ENCODE data around the gene FRS3.

FRS3 gene

DNA sequence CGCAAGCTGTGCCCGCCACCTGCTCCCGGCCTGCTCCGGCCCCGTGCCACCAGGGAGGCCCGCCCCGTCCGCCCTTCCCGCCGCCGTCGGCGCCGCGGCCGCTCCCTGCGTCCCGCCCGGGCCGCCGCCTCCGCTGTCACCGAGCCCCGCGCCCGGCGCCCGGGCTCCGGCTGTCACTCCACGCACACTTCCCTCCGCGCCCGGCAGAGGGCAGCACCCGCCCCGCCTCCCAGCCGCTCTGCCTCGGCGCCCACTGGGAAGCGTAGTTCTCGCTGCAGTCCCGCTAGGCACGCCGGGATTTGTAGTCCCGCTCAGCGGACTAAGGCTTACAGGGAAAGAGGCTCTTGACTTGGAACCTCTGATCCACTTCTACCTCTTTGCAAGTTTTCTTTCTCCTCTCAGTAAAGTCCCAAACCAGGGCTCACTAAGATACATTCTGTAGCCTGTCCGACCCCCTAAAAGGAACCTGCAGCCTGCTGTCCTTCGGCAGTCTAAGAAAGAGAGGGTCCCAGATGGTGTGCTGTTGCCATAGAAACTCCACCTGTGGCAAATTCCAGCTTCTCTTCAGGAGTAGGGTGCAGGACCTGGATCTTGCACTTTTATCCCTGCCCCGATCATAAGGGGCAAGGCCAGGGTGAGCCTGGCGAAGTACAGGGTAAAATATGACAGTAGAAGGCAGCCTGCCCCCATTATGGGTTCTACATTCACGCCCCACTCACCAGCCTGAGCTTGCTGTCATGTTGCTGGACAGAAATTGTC lies 44.1 kb downstream of the FRS3 start, which contains the start of gene TFEB:
Gene TFEB, minus strand, starts transcription at position 182 of the 759 bp plus-strand sequence. CDS start 44,395 bp downstream, outside the sequence.
- TF ChIP-seq FOXP2 (optimal IDR thresholded peaks at IDR 0.05; ENCODE audit: borderline replicate concordance, extremely low read depth, extremely low read length, insufficient read depth) = peak; percentile 90
- no peak for TF ChIP-seq POLR2AphosphoS5 (IDR thresholded peaks at IDR 0.05; ENCODE audit: low read depth, low read length)
- TF ChIP-seq SIN3A (IDR thresholded peaks at IDR 0.05; ENCODE audit: borderline replicate concordance, insufficient read depth, low read length) = peak; percentile 43; the same call in 1 of the 2 replicates

DNA sequence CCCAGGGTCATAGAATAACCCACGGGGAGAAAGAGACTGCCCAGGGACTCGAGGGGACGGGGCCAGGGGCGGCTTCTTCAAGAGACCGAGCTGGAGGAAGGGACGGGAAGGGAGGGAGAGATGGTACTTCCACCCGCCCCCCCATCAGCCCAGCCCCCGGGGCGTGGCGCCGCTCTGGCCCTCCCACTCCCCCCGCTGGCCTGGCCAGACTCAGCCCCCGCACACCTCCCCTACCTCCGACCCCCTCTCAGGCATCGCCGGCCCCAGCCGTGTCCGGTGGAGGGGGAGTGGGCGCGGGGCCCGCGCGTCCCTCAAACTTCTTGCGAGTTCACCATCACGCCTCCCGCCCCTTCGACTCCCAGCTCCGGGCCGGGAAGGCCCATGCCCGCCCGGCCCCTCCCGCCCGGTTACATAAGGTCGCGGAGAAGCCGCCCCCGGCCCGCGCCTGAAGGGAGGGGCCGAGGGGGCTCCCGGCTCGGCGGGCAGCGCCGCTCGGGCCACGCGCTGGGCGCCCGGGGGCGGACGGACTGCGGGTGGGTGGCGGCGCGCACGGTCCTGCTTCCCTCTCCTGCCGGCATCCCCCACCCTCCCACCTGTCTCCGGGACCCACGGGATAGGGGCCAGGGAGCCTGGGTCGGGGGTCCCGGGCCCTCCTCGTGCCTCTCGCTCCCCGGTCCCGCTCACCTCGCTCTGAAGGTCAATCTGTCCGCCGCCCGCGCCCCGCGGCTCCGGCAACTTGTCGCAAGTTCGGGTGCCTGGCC lies 44.9 kb downstream of the FRS3 start:
- 0 out of 2 replicates have a peak, but pooled peaks have one; percentile 18 for TF ChIP-seq SIN3A (IDR thresholded peaks at IDR 0.05; ENCODE audit: borderline replicate concordance, insufficient read depth, low read length)
- TF ChIP-seq TAF1 (IDR thresholded peaks at IDR 0.05; ENCODE audit: borderline replicate concordance, insufficient read depth, low read length) = no peak

DNA sequence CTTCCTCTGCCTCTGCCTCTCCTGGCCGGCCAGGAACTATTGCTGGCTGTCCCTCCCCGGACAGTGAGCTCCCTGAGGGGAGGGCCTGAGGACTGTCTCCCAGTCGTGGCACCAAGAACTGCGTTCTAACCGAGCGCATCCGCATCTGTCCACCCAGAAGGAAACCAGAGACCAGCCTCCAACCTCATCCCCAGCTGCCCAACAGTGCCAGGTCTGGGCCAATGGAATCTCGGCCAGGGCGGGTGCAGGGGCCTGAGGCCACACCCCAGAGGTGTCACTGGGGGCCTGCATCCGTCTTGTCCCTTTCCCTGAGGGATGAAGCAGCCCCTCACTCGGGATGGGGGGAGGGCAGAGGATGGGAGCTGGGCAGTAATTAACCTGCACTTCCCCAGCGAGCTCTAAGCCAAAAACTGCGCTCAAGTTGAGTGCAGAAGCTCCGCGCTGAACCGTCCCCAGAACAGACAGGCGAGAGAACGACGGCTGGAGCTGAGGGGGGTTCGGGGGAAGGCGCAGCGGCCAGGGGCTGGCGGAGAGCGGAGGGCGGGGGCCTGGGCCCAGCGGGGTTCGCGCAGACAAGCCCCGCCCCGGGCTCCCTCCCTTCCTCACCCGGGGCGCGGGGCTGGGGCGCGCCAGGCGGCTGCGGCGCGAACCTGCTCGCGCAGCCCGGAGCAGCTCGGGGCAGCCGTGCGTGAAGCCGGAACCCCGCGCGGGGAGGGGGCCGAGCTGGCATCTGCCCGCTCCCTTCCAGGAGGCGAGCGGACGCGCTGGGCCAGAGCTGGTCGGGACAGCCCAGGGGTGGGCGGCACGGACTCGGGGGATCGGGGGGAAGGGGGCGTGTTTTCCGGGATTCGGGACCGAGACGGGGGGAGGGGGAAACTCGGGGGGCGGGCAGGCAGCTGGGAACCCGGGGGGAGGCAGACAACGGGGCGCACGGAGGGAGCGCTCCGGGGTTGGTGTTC lies 45.7 kb downstream of the FRS3 start:
- no peak for TF ChIP-seq SIN3A (IDR thresholded peaks at IDR 0.05; ENCODE audit: borderline replicate concordance, insufficient read depth, low read length)
- no peak for TF ChIP-seq FOXP2 (optimal IDR thresholded peaks at IDR 0.05; ENCODE audit: borderline replicate concordance, extremely low read depth, extremely low read length, insufficient read depth)
- TF ChIP-seq, protein P1, sequence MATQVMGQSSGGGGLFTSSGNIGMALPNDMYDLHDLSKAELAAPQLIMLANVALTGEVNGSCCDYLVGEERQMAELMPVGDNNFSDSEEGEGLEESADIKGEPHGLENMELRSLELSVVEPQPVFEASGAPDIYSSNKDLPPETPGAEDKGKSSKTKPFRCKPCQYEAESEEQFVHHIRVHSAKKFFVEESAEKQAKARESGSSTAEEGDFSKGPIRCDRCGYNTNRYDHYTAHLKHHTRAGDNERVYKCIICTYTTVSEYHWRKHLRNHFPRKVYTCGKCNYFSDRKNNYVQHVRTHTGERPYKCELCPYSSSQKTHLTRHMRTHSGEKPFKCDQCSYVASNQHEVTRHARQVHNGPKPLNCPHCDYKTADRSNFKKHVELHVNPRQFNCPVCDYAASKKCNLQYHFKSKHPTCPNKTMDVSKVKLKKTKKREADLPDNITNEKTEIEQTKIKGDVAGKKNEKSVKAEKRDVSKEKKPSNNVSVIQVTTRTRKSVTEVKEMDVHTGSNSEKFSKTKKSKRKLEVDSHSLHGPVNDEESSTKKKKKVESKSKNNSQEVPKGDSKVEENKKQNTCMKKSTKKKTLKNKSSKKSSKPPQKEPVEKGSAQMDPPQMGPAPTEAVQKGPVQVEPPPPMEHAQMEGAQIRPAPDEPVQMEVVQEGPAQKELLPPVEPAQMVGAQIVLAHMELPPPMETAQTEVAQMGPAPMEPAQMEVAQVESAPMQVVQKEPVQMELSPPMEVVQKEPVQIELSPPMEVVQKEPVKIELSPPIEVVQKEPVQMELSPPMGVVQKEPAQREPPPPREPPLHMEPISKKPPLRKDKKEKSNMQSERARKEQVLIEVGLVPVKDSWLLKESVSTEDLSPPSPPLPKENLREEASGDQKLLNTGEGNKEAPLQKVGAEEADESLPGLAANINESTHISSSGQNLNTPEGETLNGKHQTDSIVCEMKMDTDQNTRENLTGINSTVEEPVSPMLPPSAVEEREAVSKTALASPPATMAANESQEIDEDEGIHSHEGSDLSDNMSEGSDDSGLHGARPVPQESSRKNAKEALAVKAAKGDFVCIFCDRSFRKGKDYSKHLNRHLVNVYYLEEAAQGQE (IDR thresholded peaks at IDR 0.05; ENCODE audit: insufficient read depth in 1 of 2, low read depth in 2 of 2, low read length in 2 of 2) = no peak
- TF ChIP-seq POLR2AphosphoS5 (IDR thresholded peaks at IDR 0.05; ENCODE audit: low read depth, low read length) = no peak
- no peak for TF ChIP-seq TAF1 (IDR thresholded peaks at IDR 0.05; ENCODE audit: borderline replicate concordance, insufficient read depth, low read length)

DNA sequence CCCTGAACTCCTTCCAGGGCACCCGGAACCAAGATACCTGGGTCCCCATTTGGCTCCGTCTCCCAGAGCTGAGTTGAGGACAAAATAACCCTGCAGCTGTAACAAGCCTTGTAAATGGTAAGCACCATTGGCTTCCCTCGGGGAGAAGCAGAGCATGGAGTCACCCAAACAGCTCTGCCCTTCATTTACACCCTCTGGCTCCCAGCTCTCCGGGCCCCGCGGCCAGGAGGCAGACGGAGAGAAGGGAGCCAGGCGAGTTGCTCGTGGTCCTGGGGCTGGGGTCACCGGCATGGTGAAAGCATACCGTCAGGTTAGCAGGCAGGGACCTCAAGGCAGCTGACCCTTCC lies 46.4 kb downstream of the FRS3 start:
- TF ChIP-seq TAF1 (IDR thresholded peaks at IDR 0.05; ENCODE audit: borderline replicate concordance, insufficient read depth, low read length) (no peak), SIN3A (IDR thresholded peaks at IDR 0.05; ENCODE audit: borderline replicate concordance, insufficient read depth, low read length) (no peak), FOXP2 (optimal IDR thresholded peaks at IDR 0.05; ENCODE audit: borderline replicate concordance, extremely low read depth, extremely low read length, insufficient read depth) (no peak), POLR2AphosphoS5 (IDR thresholded peaks at IDR 0.05; ENCODE audit: low read depth, low read length) (no peak)
- TF ChIP-seq, protein P1 (IDR thresholded peaks at IDR 0.05; ENCODE audit: insufficient read depth in 1 of 2, low read depth in 2 of 2, low read length in 2 of 2) = no peak

DNA sequence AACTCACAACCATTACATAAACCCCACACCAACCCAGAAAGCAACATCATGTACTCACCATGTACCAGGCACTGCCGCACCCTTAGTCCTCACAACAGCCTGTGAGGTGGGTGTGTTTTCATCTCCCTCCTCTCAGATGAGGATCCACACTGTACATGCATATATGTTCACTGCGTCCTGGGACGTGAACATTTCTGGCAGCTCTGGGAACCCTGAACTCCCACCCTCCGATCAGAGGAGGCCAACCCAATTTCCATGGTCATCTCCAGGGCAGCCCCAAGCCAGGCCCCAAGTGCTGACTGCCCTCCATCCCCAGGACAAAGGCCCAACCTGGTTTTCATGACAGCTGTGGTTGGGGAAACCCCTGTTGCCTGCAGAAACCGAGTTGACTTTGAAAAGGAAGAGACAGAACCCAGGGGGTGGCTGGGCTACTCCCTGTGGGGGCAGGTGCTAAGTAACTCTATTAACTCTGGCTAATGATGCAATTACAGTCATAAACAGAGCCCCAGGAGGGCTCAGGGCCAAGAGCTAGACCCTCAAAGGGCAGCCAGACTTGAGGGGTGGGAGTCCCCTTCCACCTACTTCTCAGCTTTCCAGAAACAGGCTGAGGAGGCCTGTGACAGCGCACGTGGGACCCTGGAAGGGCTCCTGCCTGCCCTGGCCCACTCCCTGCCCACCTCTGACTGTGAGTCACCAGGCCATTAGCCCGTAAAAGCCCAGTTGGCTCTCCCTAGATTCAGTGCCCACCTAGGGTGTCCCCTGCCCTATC lies 46.9 kb downstream of the FRS3 start:
- TF ChIP-seq, protein P1 (IDR thresholded peaks at IDR 0.05; ENCODE audit: insufficient read depth in 1 of 2, low read depth in 2 of 2, low read length in 2 of 2) = no peak
- TF ChIP-seq FOXP2 (optimal IDR thresholded peaks at IDR 0.05; ENCODE audit: borderline replicate concordance, extremely low read depth, extremely low read length, insufficient read depth) (no peak), TAF1 (IDR thresholded peaks at IDR 0.05; ENCODE audit: borderline replicate concordance, insufficient read depth, low read length) (no peak), SIN3A (IDR thresholded peaks at IDR 0.05; ENCODE audit: borderline replicate concordance, insufficient read depth, low read length) (no peak), POLR2AphosphoS5 (IDR thresholded peaks at IDR 0.05; ENCODE audit: low read depth, low read length) (no peak)
